ENCODE data around the gene NCR3LG1. TPM values are rescaled to one million over a fixed set of nuclear protein-coding genes. Genes with fewer than 3 reads are reported as not detected.
"Not testable (repeated sequence)": the region's sequence is repeated elsewhere in the genome, so short reads cannot be mapped to it uniquely, and the experiment has no call there.

The NCR3LG1 gene
- total RNA-seq, 2 donors from 2014 or later: 3.1 to 4.1 TPM

DNA sequence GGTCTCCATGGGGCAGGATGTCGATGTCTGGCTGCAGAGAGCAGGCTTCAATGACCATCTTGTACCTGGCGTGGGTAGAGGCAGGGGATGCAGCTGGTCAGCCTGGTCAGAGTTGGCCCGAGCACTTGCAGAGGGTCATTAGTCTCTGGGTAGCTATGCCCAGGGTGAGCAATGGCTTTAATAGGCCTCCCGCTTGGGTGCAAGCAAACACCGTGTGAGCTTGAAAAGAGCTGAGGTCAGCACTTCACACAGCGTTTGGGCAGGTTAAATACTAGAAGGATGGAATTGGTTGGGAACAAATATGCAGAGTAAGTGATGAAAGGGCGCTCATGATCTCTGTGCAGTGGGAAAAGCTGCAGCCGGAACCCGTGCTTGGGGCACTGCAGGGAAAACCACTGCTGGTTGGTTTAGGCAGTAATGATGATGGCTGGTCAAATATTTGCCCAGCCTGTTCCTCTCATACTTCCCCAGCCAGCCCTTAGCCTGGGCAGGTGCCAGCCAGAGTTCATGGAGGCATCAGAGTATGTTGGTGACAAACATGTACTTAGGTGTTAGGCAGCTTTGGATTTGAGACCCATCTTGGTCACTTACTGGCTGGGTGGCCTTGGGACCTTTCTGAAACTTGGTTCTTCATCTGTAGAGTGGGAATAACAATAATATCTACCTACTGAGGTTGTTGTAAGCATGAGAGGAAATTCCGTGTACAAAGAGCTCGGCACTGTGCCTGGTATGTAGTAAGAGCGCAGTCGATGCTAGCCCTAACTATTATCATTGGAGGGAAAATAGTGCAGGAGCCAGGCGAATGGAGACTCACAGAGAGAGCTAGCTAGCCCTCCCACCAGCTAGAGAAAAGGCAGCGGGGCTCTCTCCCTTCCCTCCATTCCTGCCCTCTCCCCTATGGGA lies 62.1 kb downstream of the NCR3LG1 start:
- H3K4me1 Mint-ChIP-seq: peaks cover 10% of the 10 kb centered on the region
- peaks cover 65% of the 10 kb centered on the region for H3K27me3 Mint-ChIP-seq
- H3K9me3 ChIP-seq (ENCODE audit: control insufficient read depth, low read length, poor library complexity, severe bottlenecking): no peaks in the 10 kb centered on the region
- H3K27ac Mint-ChIP-seq: peak overlapping the region; percentile 6
- ATAC-seq (no peak), DNase-seq (no peak)
- H3K36me3 Mint-ChIP-seq (ENCODE audit: low read depth): peaks cover 4% of the 10 kb centered on the region
- H3K4me3 Mint-ChIP-seq: no peak overlapping the region

GRCh38 chr11:17414317-17414737 lies 62.7 kb downstream of the NCR3LG1 start:
- H3K36me3 Mint-ChIP-seq (ENCODE audit: low read depth): peaks cover 4% of the 10 kb centered on the region
- DNase-seq (no peak), ATAC-seq (no peak)
- peak overlapping the region; percentile 6 for H3K27ac Mint-ChIP-seq
- no peak overlapping the region for H3K4me3 Mint-ChIP-seq
- H3K27me3 Mint-ChIP-seq: peaks cover 72% of the 10 kb centered on the region
- no peaks in the 10 kb centered on the region for H3K9me3 ChIP-seq (ENCODE audit: control insufficient read depth, low read length, poor library complexity, severe bottlenecking)
- H3K4me1 Mint-ChIP-seq: peaks cover 10% of the 10 kb centered on the region

- DNase-seq (no peak), ATAC-seq (no peak)
- Mint-ChIP-seq H3K4me1 (peaks cover 10% of the 10 kb centered on the region), H3K36me3 (ENCODE audit: low read depth) (peaks cover 4% of the 10 kb centered on the region), H3K4me3 (no peak overlapping the region), H3K27me3 (peaks cover 78% of the 10 kb centered on the region), H3K27ac (no peak overlapping the region)
- no peaks in the 10 kb centered on the region for H3K9me3 ChIP-seq (ENCODE audit: control insufficient read depth, low read length, poor library complexity, severe bottlenecking)
Measured at GRCh38 chr11:17414992-17415391, 63.4 kb downstream of the NCR3LG1 start.

GRCh38 chr11:17415523-17416104 lies 64.0 kb downstream of the NCR3LG1 start:
- H3K27ac Mint-ChIP-seq: no peak overlapping the region
- H3K4me1 Mint-ChIP-seq: peaks cover 10% of the 10 kb centered on the region
- H3K36me3 Mint-ChIP-seq (ENCODE audit: low read depth): peaks cover 4% of the 10 kb centered on the region
- DNase-seq (no peak), ATAC-seq (no peak)
- no peak overlapping the region for H3K4me3 Mint-ChIP-seq
- H3K27me3 Mint-ChIP-seq: peaks cover 84% of the 10 kb centered on the region
- H3K9me3 ChIP-seq (ENCODE audit: control insufficient read depth, low read length, poor library complexity, severe bottlenecking): no peaks in the 10 kb centered on the region

GRCh38 chr11:17416492-17416891 lies 64.9 kb downstream of the NCR3LG1 start:
- DNase-seq (no peak), ATAC-seq (no peak)
- no peaks in the 10 kb centered on the region for H3K9me3 ChIP-seq (ENCODE audit: control insufficient read depth, low read length, poor library complexity, severe bottlenecking)
- peaks cover 85% of the 10 kb centered on the region for H3K27me3 Mint-ChIP-seq
- peaks cover 10% of the 10 kb centered on the region for H3K4me1 Mint-ChIP-seq
- H3K4me3 Mint-ChIP-seq: no peak overlapping the region
- no peak overlapping the region for H3K27ac Mint-ChIP-seq
- H3K36me3 Mint-ChIP-seq (ENCODE audit: low read depth): peaks cover 4% of the 10 kb centered on the region

GRCh38 chr11:17418444-17419081 lies 67.0 kb downstream of the NCR3LG1 start:
- H3K36me3 Mint-ChIP-seq (ENCODE audit: low read depth): peaks cover 4% of the 10 kb centered on the region
- H3K27me3 Mint-ChIP-seq: peaks cover 86% of the 10 kb centered on the region
- H3K9me3 ChIP-seq (ENCODE audit: control insufficient read depth, low read length, poor library complexity, severe bottlenecking): no peaks in the 10 kb centered on the region
- H3K4me1 Mint-ChIP-seq: peaks cover 13% of the 10 kb centered on the region
- no peak for DNase-seq
- H3K27ac Mint-ChIP-seq: no peak overlapping the region
- no peak overlapping the region for H3K4me3 Mint-ChIP-seq
- no peak for ATAC-seq

- Mint-ChIP-seq H3K27me3 (peaks cover 63% of the 10 kb centered on the region), H3K36me3 (ENCODE audit: low read depth) (no peaks in the 10 kb centered on the region), H3K27ac (no peak overlapping the region), H3K4me1 (peaks cover 6% of the 10 kb centered on the region), H3K4me3 (peak overlapping the region; percentile 34)
- ATAC-seq (no peak), DNase-seq (no peak)
- H3K9me3 ChIP-seq (ENCODE audit: control insufficient read depth, low read length, poor library complexity, severe bottlenecking): no peaks in the 10 kb centered on the region
Measured at GRCh38 chr11:17421781-17422180, 70.2 kb downstream of the NCR3LG1 start.

GRCh38 chr11:17423533-17424310 lies 72.1 kb downstream of the NCR3LG1 start:
- DNase-seq: no peak
- H3K36me3 Mint-ChIP-seq (ENCODE audit: low read depth): peaks cover 1% of the 10 kb centered on the region
- H3K27ac Mint-ChIP-seq: no peak overlapping the region
- H3K4me3 Mint-ChIP-seq: no peak overlapping the region
- peaks cover 49% of the 10 kb centered on the region for H3K27me3 Mint-ChIP-seq
- ATAC-seq: no peak
- H3K9me3 ChIP-seq (ENCODE audit: control insufficient read depth, low read length, poor library complexity, severe bottlenecking): no peaks in the 10 kb centered on the region
- H3K4me1 Mint-ChIP-seq: peaks cover 6% of the 10 kb centered on the region

- not testable (repeated sequence) for H3K4me1 Mint-ChIP-seq; DNase-seq; H3K4me3 Mint-ChIP-seq; H3K27ac Mint-ChIP-seq; H3K9me3 ChIP-seq (ENCODE audit: control insufficient read depth, low read length, poor library complexity, severe bottlenecking); H3K36me3 Mint-ChIP-seq (ENCODE audit: low read depth); ATAC-seq
- H3K27me3 Mint-ChIP-seq: peaks cover 47% of the 10 kb centered on the region
Measured at GRCh38 chr11:17426233-17426632, 74.6 kb downstream of the NCR3LG1 start.

Other genes starting within 250 kb of the NCR3LG1 start
- 10 to 100 TPM; 33.0 to 42.0 TPM for gene PIK3C2A, start 143.8 kb upstream of the NCR3LG1 start, total RNA-seq
- gene NUCB2, start 75.1 kb upstream of the NCR3LG1 start, total RNA-seq: 10 to 100 TPM; 29.5 to 33.6 TPM
- gene KCNJ11, start 36.9 kb downstream of the NCR3LG1 start, total RNA-seq: under 1 TPM; 0.26 to 0.70 TPM
- gene ABCC8, start 125.0 kb downstream of the NCR3LG1 start, total RNA-seq: not detected
- not detected for gene USH1C, start 192.6 kb downstream of the NCR3LG1 start, total RNA-seq
- gene OTOG, start 195.5 kb downstream of the NCR3LG1 start, total RNA-seq: not detected

Measured in T-helper 17 cell (primary cell).